ENCODE data around the gene PHACTR1.

GRCh38 chr6:13191461-13191860 is 474.9 kb downstream of the PHACTR1 start:
- TF ChIP-seq CTCF (IDR thresholded peaks at IDR 0.05; ENCODE audit: low read length): no peak
- no peak for TF ChIP-seq EZH2 (IDR thresholded peaks at IDR 0.05; ENCODE audit: borderline replicate concordance, low read length)

Measured in OCI-LY1 (cell line).